Activated CD8-positive, alpha-beta T cell treated with anti-CD3 and anti-CD28 coated beads, Interleukin-2, amount 10 ng/mL, durations not matched to agents 7 days and 5 days (primary cell): Measurements from ENCODE around the gene U2AF1. TPM values are rescaled to one million over a fixed set of nuclear protein-coding genes. Genes with fewer than 3 reads are reported as not detected.
"Not testable (repeated sequence)": the region's sequence is repeated elsewhere in the genome, so short reads cannot be mapped to it uniquely, and the experiment has no call there.

Experiments used
- ATAC-seq: fragments of 150-1000 bp; cut with Tn5 transposase; one replicate; pipeline ENCODE4 v1.10.0; 2021; ENCODE audit warnings: moderate library complexity
- CTCF ChIA-PET: fragments of 350-600 bp; sonication (Branson Sonifier 250); formaldehyde crosslinking; loops from one replicate; lab custom pipeline; 2021; ENCODE audit warnings: antibody characterized with exemption; lab: Charles Lee
- POLR2A ChIA-PET: fragments of 350-600 bp; sonication (Branson Sonifier 250); formaldehyde crosslinking; loops from one replicate; lab custom pipeline; 2021; ENCODE audit warnings: antibody characterized with exemption; lab: Charles Lee
- DNase-seq: peaks from one replicate; pipeline ENCODE4 v3.0.0-alpha.2; 2020
- H3K27ac Mint-ChIP-seq: one replicate; pipeline ENCODE4 v1.8.0; 2021; ENCODE audit warnings: mild to moderate bottlenecking, mixed read lengths
- H3K27me3 Mint-ChIP-seq: one replicate; pipeline ENCODE4 v1.8.0; 2021; ENCODE audit warnings: low read depth, mixed read lengths
- H3K36me3 Mint-ChIP-seq: one replicate; pipeline ENCODE4 v1.8.0; 2021; ENCODE audit warnings: low read depth, mixed read lengths
- H3K4me1 Mint-ChIP-seq: one replicate; pipeline ENCODE4 v1.8.0; 2021; ENCODE audit warnings: low read depth, mixed read lengths
- H3K4me3 Mint-ChIP-seq: one replicate; pipeline ENCODE4 v1.8.0; 2021; ENCODE audit warnings: mild to moderate bottlenecking, mixed read lengths
- H3K9me3 Mint-ChIP-seq: one replicate; pipeline ENCODE4 v1.8.0; 2022; ENCODE audit warnings: mixed read lengths; ENCODE audit not compliant: insufficient read depth
- total RNA-seq, 2 experiments: library from RNA; stranded (reverse); gene quantifications; one replicate each; pipeline ENCODE4 v1.2.3, GENCODE V29; 2021

Gene U2AF1
- total RNA-seq, 2 experiments from 2014 or later: 27.4 to 32.0 TPM

DNA sequence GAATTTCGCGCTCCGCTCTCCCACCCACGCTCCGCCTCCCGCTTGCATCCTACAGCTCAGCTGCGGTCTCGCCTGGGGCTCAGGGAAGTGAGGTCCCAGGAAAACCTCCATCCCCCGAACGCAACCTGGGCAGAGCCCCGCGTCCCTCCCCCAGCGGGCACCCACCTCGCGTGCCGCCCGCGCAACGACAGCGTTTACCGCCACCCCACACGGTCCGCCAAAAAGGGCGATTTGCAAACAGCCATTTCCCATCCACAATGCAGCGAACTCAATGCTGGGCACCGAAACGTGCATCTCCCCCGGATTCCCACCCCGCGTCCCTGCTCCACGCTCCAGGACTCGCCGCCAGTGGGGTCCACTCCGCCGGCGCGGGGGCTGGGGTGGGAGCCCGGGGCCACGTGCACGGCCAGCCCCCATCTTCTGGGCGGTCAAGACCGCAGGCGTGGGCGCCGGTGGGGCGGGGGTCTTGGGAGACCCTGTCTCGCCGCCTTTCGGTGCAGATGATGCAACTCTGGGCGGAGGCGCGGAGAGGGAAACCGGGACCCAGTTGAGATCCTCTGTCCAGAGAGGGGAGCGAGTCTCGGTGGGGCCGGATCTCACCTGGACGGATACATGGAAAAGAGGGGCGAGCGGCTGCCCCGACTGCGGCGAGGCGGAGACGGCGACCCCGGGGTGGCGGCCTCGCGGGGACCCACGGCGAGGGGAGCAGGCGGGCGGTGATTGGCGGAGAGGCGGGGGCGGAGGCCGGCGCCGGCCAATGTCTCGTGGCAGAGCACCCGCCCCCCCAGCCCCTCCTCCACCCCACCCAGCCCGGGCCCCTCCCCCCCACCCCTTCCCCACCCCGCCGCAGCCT is 32.0 kb downstream of the U2AF1 start, which contains the start of gene CBS:
Gene CBS (minus strand): TSS at position 666 of the 853 bp plus-strand sequence. CDS start 3,642 bp downstream, outside the sequence.
- H3K9me3 Mint-ChIP-seq, H3K27ac Mint-ChIP-seq, H3K27me3 Mint-ChIP-seq, H3K4me1 Mint-ChIP-seq, CTCF ChIA-PET, H3K4me3 Mint-ChIP-seq, POLR2A ChIA-PET, H3K36me3 Mint-ChIP-seq, DNase-seq: not testable (repeated sequence)
- peak; percentile 54 for ATAC-seq

DNA sequence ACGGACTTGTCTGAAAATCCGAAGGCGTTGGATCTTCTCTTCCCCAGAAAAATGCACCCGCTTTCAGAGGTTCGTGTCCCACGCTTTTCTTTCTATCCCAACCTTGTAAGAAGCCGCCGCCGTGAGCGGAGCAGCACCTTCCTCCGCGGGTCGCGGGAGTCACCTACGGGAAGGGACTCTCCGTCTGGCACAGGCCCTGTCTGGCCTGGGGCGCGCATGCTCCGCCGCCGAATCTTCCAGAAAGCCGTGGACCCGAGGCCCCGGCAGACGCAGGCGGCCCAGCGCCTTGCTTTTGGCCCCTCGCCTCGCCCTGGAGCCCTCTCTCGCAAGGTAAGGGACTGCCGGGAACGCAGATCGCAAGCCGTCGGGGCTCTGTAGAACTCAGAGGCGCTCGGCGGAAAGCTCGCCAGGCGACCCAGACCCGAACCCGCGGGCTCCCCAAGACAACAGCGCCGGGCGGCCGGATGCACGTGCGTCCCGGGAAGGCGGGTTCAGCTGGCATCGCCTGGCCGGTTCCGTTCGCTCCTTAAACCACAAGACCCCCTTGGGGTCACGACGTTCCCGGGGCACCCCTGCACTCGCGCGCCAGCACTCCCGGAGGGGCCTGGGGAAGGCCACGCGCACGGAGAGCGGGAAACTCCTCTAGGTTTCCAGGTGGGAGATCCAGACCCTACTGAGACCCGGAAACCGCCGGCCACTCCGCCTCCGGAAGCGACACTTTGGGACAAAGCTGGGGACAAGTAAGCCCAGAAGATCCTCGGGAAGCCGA is 32.8 kb downstream of the U2AF1 start:
- ATAC-seq: peak; percentile 23
- DNase-seq, CTCF ChIA-PET, POLR2A ChIA-PET, H3K4me1 Mint-ChIP-seq, H3K27me3 Mint-ChIP-seq, H3K9me3 Mint-ChIP-seq, H3K36me3 Mint-ChIP-seq, H3K4me3 Mint-ChIP-seq, H3K27ac Mint-ChIP-seq: not testable (repeated sequence)

DNA sequence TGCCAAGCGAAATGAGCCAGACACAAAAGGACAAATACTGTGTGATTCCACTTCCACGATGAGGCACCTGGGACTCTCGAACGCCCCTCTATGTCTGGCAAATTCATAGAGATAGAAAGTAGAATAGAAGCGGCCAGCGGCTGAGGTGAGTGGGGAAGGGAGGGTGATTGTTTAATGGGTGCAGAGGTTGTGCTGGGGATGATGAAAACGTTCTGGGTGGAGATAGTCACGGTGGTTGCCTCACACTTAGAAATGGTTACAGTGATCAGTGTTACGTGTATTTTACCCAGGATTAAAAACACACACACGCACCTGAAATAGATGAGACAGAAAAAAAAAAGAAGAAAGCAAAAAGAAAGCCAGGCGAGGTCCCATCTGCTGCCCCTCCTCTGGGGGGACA is 34.6 kb downstream of the U2AF1 start:
- H3K27ac Mint-ChIP-seq, H3K4me1 Mint-ChIP-seq, ATAC-seq, H3K9me3 Mint-ChIP-seq, CTCF ChIA-PET, DNase-seq, H3K27me3 Mint-ChIP-seq, H3K36me3 Mint-ChIP-seq, POLR2A ChIA-PET, H3K4me3 Mint-ChIP-seq: not testable (repeated sequence)

DNA sequence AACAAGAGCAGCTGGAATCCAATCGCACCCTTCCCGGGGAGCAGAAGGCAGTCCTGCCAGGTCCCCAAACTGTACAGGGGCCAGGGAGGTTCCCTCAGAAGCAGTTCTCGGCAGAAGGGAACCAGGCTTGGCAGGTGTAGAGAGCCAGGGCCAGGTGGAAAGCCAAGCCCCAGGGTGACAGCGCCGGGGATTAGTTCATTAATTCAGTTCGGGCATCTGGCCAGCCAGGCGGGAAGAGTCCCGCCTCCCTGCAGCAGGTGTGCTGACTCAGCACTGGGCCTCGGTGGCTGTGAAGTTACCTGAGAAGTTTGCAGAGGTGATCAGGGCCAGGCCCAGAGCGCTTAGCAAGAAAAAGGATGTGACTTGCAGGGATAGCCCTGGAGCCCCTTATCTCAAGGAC is 37.7 kb downstream of the U2AF1 start:
- DNase-seq, H3K27me3 Mint-ChIP-seq, H3K4me3 Mint-ChIP-seq, CTCF ChIA-PET, ATAC-seq, H3K36me3 Mint-ChIP-seq, H3K4me1 Mint-ChIP-seq, H3K9me3 Mint-ChIP-seq, POLR2A ChIA-PET, H3K27ac Mint-ChIP-seq: not testable (repeated sequence)

- H3K4me3 Mint-ChIP-seq, ATAC-seq, H3K27me3 Mint-ChIP-seq, POLR2A ChIA-PET, CTCF ChIA-PET, H3K9me3 Mint-ChIP-seq, H3K27ac Mint-ChIP-seq, H3K36me3 Mint-ChIP-seq, H3K4me1 Mint-ChIP-seq, DNase-seq: not testable (repeated sequence)
Measured at GRCh38 chr21:43068065-43068464, 39.3 kb downstream of the U2AF1 start.

DNA sequence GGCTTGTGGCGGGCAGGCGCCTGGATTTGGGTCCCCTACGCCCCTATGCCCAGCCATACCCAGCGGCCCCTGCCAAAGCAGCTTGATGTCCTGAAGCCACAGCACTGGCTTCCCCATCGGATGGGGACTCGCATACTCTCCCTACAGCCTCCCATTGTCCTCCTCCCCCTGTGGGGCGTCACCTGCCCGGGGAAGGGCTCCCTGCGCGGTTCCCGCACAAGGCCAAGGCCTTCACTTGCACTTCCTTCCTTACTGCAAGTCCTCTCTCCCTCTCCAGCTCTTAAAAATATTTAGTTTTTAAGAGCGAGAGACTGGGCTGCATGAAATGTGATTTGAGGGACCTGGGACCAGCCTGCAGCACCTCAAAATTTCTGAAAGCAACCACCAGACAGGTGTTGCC is 40.7 kb downstream of the U2AF1 start:
- CTCF ChIA-PET, ATAC-seq, POLR2A ChIA-PET, H3K4me3 Mint-ChIP-seq, H3K36me3 Mint-ChIP-seq, H3K27me3 Mint-ChIP-seq, H3K27ac Mint-ChIP-seq, H3K4me1 Mint-ChIP-seq, H3K9me3 Mint-ChIP-seq, DNase-seq: not testable (repeated sequence)

GRCh38 chr21:43065991-43066390 is 41.4 kb downstream of the U2AF1 start:
- ATAC-seq, H3K4me1 Mint-ChIP-seq, H3K4me3 Mint-ChIP-seq, H3K27me3 Mint-ChIP-seq, DNase-seq, H3K27ac Mint-ChIP-seq, H3K36me3 Mint-ChIP-seq, H3K9me3 Mint-ChIP-seq, CTCF ChIA-PET, POLR2A ChIA-PET: not testable (repeated sequence)

DNA sequence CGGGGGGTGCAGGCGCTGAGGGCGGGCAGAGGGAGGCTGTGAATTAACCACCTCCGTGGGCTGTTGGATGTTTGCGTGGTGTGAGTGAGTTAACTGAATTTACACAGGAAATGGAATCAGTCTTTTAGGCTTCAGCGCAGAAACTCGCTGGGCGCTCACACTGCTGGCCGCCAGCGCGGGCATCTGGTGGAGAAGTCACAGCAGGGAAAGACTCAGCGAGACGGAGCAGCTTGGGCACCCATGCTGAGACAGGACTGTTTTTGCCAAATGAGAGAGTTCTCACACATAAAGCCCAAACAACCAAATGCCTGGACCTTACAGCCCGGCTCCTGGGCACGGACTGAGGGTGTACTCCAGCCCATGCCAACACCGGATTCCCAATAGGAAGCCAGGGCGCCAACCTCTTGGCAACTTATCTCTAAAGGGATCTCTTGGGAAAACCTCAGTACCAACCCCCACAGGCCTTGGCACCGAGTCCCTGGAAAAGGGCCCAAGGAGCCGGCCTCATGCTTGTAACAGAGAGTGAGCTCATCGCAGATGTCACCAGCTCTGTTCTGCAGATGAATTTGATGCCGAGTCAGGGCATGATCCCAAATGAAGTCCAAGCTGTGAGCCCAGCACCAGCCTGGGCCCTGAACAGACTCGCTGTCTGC is 43.0 kb downstream of the U2AF1 start:
- H3K4me1 Mint-ChIP-seq: not testable (repeated sequence)

GRCh38 chr21:43062955-43063664 is 44.3 kb downstream of the U2AF1 start:
- DNase-seq, H3K9me3 Mint-ChIP-seq, POLR2A ChIA-PET, ATAC-seq, H3K36me3 Mint-ChIP-seq, H3K27me3 Mint-ChIP-seq, H3K27ac Mint-ChIP-seq, H3K4me1 Mint-ChIP-seq, CTCF ChIA-PET, H3K4me3 Mint-ChIP-seq: not testable (repeated sequence)

More for the DNA sequence above, 43.0 kb downstream of the U2AF1 start:
- H3K4me3 Mint-ChIP-seq, H3K27ac Mint-ChIP-seq, DNase-seq, H3K36me3 Mint-ChIP-seq, ATAC-seq, H3K27me3 Mint-ChIP-seq, H3K9me3 Mint-ChIP-seq, CTCF ChIA-PET, POLR2A ChIA-PET: not testable (repeated sequence)

GRCh38 chr21:43053112-43053511 is 54.3 kb downstream of the U2AF1 start:
- DNase-seq, CTCF ChIA-PET, H3K36me3 Mint-ChIP-seq, H3K4me3 Mint-ChIP-seq, POLR2A ChIA-PET, H3K9me3 Mint-ChIP-seq, ATAC-seq, H3K27ac Mint-ChIP-seq, H3K4me1 Mint-ChIP-seq, H3K27me3 Mint-ChIP-seq: not testable (repeated sequence)

GRCh38 chr21:43045876-43046821 is 61.2 kb downstream of the U2AF1 start:
- H3K27ac Mint-ChIP-seq: peak overlapping the region; percentile 60
- CTCF ChIA-PET, H3K27me3 Mint-ChIP-seq, H3K9me3 Mint-ChIP-seq, POLR2A ChIA-PET, H3K4me3 Mint-ChIP-seq, H3K4me1 Mint-ChIP-seq, H3K36me3 Mint-ChIP-seq, DNase-seq: not testable (repeated sequence)
- ATAC-seq: peak; percentile 42
